Activated CD8-positive, alpha-beta memory T cell treated with anti-CD3 and anti-CD28 coated beads, Interleukin-2, amount 50 U/mL, for 24 hours (primary cell): ENCODE results near the gene CAPG.
A peak's percentile ranks its signal among the peaks of the same experiment; 100 is the strongest.

Experiments
- DNase-seq: peaks from one replicate; pipeline ENCODE4 v3.0.0-alpha.2; 2020; ENCODE audit errors: extremely low read depth

CAPG gene

GRCh38 chr2:85438201-85439024, 28.2 kb upstream of the CAPG start:
- no peak for DNase-seq

GRCh38 chr2:85437488-85438200, 27.5 kb upstream of the CAPG start:
- peak; percentile 15 for DNase-seq

DNA sequence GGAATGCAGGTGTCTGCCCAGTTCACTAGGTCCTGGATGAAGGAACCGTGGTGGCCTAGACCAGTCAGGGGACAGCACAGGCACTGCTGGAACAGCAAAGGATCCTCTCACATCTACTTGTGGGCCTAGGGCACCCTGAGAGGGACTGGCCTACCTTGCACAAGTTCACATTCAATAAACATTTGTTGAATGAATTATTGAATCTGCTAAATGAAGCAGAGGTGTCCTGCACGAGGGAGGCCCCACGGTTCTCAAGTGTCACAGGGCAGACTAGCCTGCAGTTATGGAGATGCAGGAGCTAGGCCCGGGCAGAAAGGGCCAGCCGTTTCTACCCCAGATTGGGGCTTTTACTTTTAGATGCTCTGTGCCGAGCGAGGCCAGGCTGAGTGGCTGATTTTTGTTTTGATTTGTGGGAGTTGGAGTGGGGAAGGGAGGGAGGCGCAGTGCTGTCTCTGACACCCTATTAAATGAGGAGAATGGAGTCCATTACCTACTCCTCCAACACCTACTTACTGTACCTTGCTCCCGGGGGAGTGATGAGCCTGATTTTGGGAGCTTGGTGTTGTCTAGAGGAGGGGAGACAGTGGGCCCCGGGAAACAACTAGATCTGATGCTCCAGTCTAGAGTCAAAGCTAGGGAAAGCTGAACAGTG, 26.8 kb upstream of the CAPG start:
- no peak for DNase-seq

- no peak for DNase-seq
These were observed 26.0 kb upstream of the CAPG start for GRCh38 chr2:85435981-85436835.

DNA sequence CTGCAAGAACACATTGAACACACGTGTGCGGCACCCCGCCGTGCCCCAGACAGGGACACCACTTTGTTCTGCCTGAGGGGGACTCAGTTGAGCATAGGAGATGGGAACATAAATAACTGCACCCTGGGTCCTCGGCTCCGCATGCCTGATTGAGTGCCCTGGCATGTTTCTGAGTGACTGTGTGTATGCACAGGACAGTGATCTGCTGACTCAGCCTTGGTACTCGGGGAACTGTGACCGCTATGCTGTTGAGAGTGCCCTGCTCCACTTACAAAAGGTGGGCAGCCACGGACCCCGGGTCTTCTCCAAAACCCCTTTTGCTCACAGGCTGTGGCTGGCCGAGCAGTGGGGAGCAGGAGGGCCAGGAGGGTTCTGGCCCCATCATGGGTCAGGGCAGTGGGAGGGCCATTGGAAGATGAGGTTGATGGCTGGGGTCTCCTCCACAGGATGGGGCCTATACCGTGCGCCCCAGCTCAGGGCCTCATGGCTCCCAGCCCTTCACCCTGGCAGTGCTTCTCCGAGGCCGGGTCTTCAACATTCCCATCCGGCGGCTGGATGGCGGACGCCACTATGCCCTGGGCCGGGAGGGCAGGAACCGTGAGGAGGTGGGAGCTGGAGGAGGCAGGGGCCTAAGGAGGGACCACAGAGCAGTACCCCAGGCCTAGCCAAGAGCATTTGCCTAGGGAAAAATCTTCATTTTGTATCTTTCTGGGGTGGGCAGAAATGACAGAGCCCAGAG, 25.2 kb upstream of the CAPG start:
- DNase-seq = no peak

GRCh38 chr2:85434696-85435095, 24.5 kb upstream of the CAPG start:
- no peak for DNase-seq

DNA sequence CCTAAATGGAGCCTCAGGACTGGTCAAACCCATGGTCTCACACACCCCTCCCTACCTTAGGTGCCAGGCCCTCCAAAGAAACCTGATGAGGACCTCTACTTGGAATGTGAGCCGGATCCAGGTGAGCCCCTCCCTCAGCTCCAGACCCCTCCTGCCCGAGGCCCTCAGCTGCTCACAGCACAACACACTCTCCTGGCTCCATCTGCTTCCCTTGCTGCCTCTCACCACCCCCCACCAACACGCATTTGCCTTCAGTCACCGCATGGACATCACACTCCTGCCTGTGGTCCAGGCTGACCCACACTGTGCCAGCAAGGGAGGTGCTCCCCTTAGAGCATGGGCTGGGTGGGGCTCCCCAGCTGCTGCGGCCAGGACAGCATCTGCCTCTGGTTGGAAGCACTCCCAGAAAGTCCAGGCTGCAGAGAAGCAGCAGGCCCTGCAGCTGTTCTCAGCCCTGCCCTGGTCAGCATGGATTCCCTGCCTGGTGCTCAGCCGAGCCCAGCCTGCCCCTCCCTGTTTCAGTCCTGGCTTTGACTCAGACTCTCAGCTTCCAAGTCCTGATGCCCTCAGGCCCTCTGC, 23.4 kb upstream of the CAPG start:
- DNase-seq = no peak

DNA sequence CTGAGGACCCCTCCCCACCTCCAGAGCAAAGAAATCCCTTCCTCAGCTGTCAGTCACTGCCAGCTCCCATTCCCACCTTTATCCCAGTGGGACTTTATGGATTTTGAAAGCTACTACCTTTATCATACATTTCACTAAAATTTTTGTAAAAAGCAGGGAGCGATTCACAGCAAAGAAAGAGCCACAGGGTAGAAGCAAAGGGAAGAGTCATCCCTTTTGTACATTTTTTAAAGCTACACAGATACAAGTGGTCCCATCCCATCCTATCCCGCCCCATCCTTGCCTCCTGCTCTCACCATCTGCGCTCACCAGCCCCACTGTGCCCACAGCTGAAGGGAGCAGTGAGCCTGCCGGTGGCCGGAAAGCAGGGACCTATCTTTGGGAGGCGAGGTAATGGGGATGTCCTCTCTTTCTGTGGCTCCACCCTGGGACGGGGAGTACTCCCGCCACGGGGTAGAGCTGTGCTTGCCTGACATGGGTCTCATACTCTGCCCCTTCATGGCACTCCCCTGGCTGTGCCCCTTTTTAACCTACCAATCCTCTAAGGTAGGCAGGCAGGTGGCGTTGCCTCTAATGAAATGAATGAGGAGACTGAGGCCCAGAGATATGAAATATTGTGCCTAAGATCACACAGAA, 21.5 kb upstream of the CAPG start:
- DNase-seq = no peak

DNA sequence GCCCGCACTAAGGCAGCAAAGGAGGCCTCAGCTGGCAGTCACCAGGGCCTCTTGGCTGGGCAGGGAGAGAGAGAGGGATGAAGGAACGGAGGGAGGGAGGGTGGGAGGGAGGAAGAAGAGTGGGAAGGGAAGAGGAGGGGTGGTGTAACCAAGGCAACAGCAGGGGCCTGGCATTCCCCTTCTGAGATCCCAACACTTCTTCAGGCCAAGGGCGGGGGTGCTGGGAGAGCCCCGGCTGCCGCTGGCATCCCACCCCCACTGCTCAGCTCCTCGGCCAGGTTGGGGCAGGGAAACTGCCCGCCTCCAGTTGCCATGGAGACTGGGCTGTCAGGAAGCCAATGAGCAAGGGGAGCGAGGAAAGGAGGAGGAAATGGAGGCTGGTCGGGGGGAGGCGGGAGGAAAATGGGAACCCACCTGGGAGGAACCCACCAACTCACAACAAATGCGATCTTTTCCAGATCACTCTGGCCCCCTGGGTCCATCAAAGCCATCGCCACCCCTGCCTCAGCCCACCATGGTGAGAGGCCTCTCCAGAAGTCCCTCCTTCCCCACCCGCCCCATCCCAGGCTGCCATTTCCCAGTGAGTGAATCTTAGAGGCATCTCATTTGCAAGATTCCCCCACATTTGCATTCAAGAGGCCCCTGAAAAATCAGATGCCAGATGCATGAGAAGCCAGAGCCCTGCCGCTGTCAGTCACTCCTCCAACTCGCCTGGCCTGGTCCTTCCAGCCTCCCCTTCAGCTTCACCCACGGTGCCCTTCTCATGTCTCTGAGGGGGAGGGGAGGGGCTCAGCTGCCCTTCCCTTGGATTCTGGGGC, 20.8 kb upstream of the CAPG start:
- no peak for DNase-seq

GRCh38 chr2:85429924-85430289, 19.7 kb upstream of the CAPG start:
- DNase-seq = no peak

DNA sequence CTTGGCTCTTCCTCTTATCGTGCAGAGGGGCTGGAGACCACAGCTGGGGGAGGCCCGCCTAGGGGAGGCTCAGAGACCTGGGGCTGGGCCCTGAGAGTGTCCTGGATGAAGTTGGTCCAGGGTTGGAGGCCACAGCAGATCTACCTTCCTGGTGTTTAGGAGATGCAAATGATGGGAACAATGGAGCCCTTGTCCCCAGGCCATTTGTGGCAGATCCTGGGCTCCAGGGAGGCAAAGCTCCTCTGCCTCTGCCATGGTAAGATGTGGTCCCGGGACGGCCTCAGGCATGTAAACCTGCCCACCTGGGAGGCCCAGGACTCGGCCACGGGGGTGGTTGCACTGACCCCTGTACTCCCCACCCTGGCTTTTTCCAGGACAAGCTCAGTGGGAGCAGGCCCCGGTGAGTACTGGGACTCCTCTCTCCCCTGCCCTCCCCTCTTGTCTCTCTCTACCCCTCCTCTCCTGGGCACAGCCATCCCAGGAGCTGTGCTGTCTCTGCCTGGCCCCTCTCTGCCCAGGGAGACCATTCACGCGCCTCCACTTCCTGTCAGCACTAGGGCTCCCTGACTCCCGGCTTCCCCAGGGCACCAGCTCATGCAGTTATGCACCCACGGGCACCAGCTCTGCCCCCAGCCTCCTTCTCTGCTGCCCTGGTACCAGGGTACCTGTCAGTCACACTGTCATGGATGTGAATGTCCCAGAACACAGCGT, 19.2 kb upstream of the CAPG start:
- no peak for DNase-seq

GRCh38 chr2:85428343-85428881, 18.2 kb upstream of the CAPG start:
- no peak for DNase-seq

GRCh38 chr2:85427300-85427835, 17.2 kb upstream of the CAPG start:
- DNase-seq = no peak

GRCh38 chr2:85425588-85425987, 15.4 kb upstream of the CAPG start:
- no peak for DNase-seq

DNA sequence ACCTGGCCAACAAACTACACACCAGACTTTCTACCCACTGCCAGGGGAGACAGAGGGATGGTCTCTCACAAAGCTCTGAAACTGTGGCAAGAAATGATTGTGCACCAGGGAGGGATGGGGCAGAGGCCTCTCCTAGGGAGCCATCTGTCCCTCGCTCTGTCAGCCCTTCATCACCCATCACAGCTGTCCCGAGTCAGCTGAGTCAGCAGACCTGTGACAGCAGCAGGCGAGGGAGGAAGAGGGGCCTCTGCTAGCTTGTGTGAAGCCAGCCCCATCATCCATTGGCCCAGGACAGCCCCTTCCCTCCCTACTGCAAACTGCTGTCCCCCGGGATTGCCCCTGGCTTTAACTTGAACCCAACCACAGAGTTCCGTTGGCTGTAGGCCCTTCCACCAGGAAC, 13.4 kb upstream of the CAPG start:
- no peak for DNase-seq

DNA sequence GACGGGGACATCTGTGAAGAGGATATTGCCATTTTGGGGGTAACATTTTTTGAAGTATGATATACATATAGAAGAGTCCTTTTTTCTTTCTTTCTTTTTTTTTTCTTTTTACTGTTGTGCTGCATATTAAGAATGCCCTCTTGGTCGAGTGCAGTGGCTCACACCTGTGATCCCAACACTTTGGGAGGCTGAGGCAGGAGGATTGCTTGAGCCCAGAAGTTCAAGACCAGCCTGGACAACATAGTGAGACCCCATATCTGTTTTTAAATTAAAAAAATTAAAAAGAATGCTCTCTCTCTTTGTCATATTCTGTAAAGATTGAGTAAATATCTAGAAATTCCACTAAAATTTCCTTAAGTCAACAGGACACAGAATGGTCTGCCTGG, 11.9 kb upstream of the CAPG start:
- DNase-seq = no peak

DNA sequence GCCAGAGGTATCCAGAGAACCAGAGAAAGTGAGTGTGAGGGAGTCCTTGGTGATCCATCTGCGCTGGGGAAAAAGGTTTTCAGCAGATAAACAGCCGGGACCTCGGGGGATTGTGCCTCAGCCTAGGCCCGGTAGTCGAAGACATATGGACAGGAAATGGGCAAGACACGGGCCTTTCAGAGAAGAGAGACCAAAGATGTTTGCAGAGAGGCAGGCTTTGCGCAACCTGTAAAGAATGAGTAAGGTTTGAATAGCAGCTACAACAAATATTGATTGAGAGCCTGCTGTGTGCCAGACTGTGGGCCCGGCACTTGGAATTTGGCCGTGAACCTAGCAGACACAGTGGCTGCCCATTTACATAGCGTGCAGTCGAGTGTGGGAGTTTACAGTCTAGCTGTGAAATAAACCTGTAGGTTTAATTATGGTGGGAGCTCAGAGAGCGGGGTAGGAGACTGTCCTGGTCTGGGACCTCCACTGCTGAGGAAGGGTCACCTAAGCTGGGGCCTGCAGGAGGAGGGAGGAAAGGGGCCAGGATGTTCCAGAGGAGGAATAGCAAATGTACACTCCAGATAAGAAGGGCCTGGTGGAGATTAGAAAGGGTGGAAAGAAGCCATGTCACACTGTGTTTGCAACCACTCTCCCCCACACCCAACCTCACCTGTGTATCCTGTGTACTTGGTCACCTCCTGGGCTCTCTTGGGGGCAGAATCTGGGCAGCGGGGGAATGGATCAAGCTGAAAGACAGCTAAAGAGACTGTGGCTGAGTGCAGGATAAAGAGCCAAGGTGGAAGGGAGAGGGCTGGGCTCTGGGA, 11.3 kb upstream of the CAPG start:
- no peak for DNase-seq
